GM23338 (cell line): ENCODE results near the gene ANKS1B. TPM values are rescaled to one million over a fixed set of nuclear protein-coding genes. Genes with fewer than 3 reads are reported as not detected.

Experiments
- ATAC-seq: fragments of 200-7000 bp; cut with Tn5 transposase; 3 replicates; pipeline ENCODE4 v1.9.1; 2020
- DNase-seq: peaks from one replicate; pipeline ENCODE4 v3.0.0-alpha.2; 2015; ENCODE audit warnings: low spot score
- H2AFZ ChIP-seq: fragments of 200-600 bp; sonication (generic); 2 replicates; pipeline ENCODE4 v1.8.0; 2016; ENCODE audit warnings: antibody characterized with exemption, mild to moderate bottlenecking, moderate library complexity
- H3F3A ChIP-seq: fragments of 200-600 bp; sonication (generic); replicated peaks from 2 replicates; pipeline ENCODE4 v1.8.0; 2017; ENCODE audit warnings: antibody characterized with exemption, mixed run types, low read depth
- H3K27ac ChIP-seq: fragments of 200-600 bp; sonication (generic); 2 replicates; pipeline ENCODE4 v1.6.1; 2016; ENCODE audit warnings: low read depth
- H3K27me3 ChIP-seq: fragments of 200-600 bp; sonication (generic); 2 replicates; pipeline ENCODE4 v1.8.0; 2016; ENCODE audit warnings: mild to moderate bottlenecking, mixed run types, moderate library complexity; ENCODE audit not compliant: insufficient read depth
- H3K36me3 ChIP-seq: fragments of 200-600 bp; sonication (generic); 2 replicates; pipeline ENCODE4 v1.8.0; 2016; ENCODE audit warnings: mild to moderate bottlenecking; ENCODE audit not compliant: insufficient read depth
- H3K4me1 ChIP-seq: fragments of 200-600 bp; sonication (generic); 2 replicates; pipeline ENCODE4 v1.8.0; 2016; ENCODE audit warnings: mild to moderate bottlenecking, moderate library complexity; ENCODE audit not compliant: insufficient read depth
- H3K4me2 ChIP-seq: fragments of 200-600 bp; sonication (generic); 2 replicates; pipeline ENCODE4 v1.7.1; 2017; ENCODE audit warnings: mixed run types
- H3K4me3 ChIP-seq: fragments of 200-600 bp; sonication (generic); 2 replicates; pipeline ENCODE4 v1.6.1; 2016; ENCODE audit warnings: mixed run types
- H3K79me2 ChIP-seq: fragments of 200-600 bp; sonication (generic); replicated peaks from 2 replicates; pipeline ENCODE4 v1.8.0; 2017; ENCODE audit warnings: mild to moderate bottlenecking; ENCODE audit not compliant: insufficient read depth
- H3K9me2 ChIP-seq: fragments of 200-600 bp; sonication (generic); 2 replicates; pipeline ENCODE4 v1.8.0; 2017; ENCODE audit not compliant: insufficient read depth
- H4K20me1 ChIP-seq: fragments of 200-600 bp; sonication (generic); replicated peaks from 2 replicates; pipeline ENCODE4 v1.8.0; 2017; ENCODE audit warnings: mild to moderate bottlenecking; ENCODE audit not compliant: insufficient read depth
- H3K27ac Mint-ChIP-seq: 2 replicates; pipeline ENCODE4 v1.8.0; 2020; ENCODE audit warnings: inconsistent platforms, mild to moderate bottlenecking, moderate library complexity, mixed read lengths
- H3K27me3 Mint-ChIP-seq: 3 replicates; pipeline ENCODE4 v1.8.0; 2022; ENCODE audit warnings: low read depth, mild to moderate bottlenecking, moderate library complexity, mixed read lengths, inconsistent platforms; ENCODE audit not compliant: insufficient read depth, poor library complexity
- H3K36me3 Mint-ChIP-seq: 3 replicates; pipeline ENCODE4 v1.8.0; 2021; ENCODE audit warnings: low read depth, mild to moderate bottlenecking, inconsistent platforms, moderate library complexity, mixed read lengths
- H3K4me1 Mint-ChIP-seq: 3 replicates; pipeline ENCODE4 v1.8.0; 2020; ENCODE audit warnings: mild to moderate bottlenecking, inconsistent platforms, mixed read lengths
- H3K4me3 Mint-ChIP-seq: 3 replicates; pipeline ENCODE4 v1.8.0; 2021; ENCODE audit warnings: moderate library complexity, mild to moderate bottlenecking, inconsistent platforms, mixed read lengths
- H3K9me3 Mint-ChIP-seq: 3 replicates; pipeline ENCODE4 v1.8.0; 2020; ENCODE audit warnings: moderate library complexity, mild to moderate bottlenecking, inconsistent platforms, mixed read lengths
- EZH2 ChIP-seq: fragments of 200-600 bp; sonication (generic); IDR thresholded peaks from one replicate; pipeline ENCODE4 v1.8.0; 2017; ENCODE audit warnings: antibody characterized with exemption, mild to moderate bottlenecking, low read depth; ENCODE audit not compliant: unreplicated experiment
- NANOG ChIP-seq: IDR thresholded peaks from 2 replicates; pipeline ENCODE4 v1.6.1; 2016; ENCODE audit warnings: antibody characterized with exemption, borderline replicate concordance
- REST ChIP-seq: IDR thresholded peaks from one replicate; pipeline ENCODE4 v1.6.1; 2018; ENCODE audit warnings: antibody characterized with exemption; ENCODE audit not compliant: unreplicated experiment
- STAT1 ChIP-seq: IDR thresholded peaks from one replicate; pipeline ENCODE4 v1.6.1; 2016; ENCODE audit warnings: antibody characterized with exemption; ENCODE audit not compliant: unreplicated experiment
- ZNF462 ChIP-seq: fragments of 250-450 bp; sonication (Bioruptor Pico); IDR thresholded peaks from 2 replicates; pipeline ENCODE4 v1.5.0; 2020; ENCODE audit warnings: mild to moderate bottlenecking, moderate library complexity
- polyA plus RNA-seq: library from polyadenylated mRNA; unstranded; fragments of >200 nt; fragmentation: Nextera tagmentation; extraction: Ambion mirVana; gene quantifications from 2 replicates; pipeline ENCODE4 v1.2.1, GENCODE V29; 2016
- total RNA-seq: library from RNA; depleted of rRNA; stranded (reverse); fragments of >200 nt; shearing (Covaris generic); gene quantifications from 2 replicates; pipeline ENCODE4 v1.2.3, GENCODE V29; 2014

ANKS1B gene
- total and polyA plus RNA-seq, 2 experiments from 2014 or later = 4.3 to 5.8 TPM

GRCh38 chr12:99765469-99766114 is 219.1 kb downstream of the ANKS1B start (continued):
- TF ChIP-seq ZNF462 (CRISPR knock-in tag) = no peak
- TF ChIP-seq NANOG = no peak
- no peak for TF ChIP-seq EZH2

GRCh38 chr12:99759444-99759843 is 225.3 kb downstream of the ANKS1B start:
- Histone ChIP-seq H3F3A (no peaks in the 10 kb centered on the region), H2AFZ (no peak overlapping the region), H3K36me3 (no peaks in the 10 kb centered on the region), H3K27me3 (no peaks in the 10 kb centered on the region), H3K27ac (no peak overlapping the region), H3K4me2 (no peak overlapping the region), H3K9me2 (no peaks in the 10 kb centered on the region), H3K79me2 (no peaks in the 10 kb centered on the region), H3K4me3 (no peak overlapping the region), H4K20me1 (no peaks in the 10 kb centered on the region), H3K4me1 (no peaks in the 10 kb centered on the region)
- no peak overlapping the region for H3K27ac Mint-ChIP-seq
- no peaks in the 10 kb centered on the region for H3K4me1 Mint-ChIP-seq
- H3K36me3 Mint-ChIP-seq = no peaks in the 10 kb centered on the region
- no peaks in the 10 kb centered on the region for H3K9me3 Mint-ChIP-seq
- DNase-seq (no peak), ATAC-seq (no peak)
- H3K4me3 Mint-ChIP-seq = no peak overlapping the region
- H3K27me3 Mint-ChIP-seq = no peaks in the 10 kb centered on the region
- TF ChIP-seq REST = no peak
- no peak for TF ChIP-seq STAT1
